Esophagus muscularis mucosa (tissue), 3 donors: ENCODE data around the gene SNED1.

Experiments used
- CTCF ChIP-seq, 3 experiments: fragments of 200-600 bp in 2 of 3; fragments of 450-650 bp in 1 of 3; sonication (generic) in 2 of 3; IDR thresholded peaks; one replicate each; pipeline ENCODE4 v1.5.1; 2017 to 2019; ENCODE audit warnings: antibody characterized with exemption in 3 of 3, mild to moderate bottlenecking in 2 of 3, moderate library complexity in 1 of 3
- EP300 ChIP-seq: sonication (generic); formaldehyde crosslinking; IDR thresholded peaks from one replicate; pipeline ENCODE4 v1.6.1; 2017; ENCODE audit warnings: antibody characterized with exemption

- TF ChIP-seq CTCF (IDR thresholded peaks at IDR 0.05) (no peak), EP300 (no peak)
Measured at GRCh38 chr2:240952496-240953246, 45.7 kb upstream of the SNED1 start.
